Measurements from ENCODE around the gene ZWILCH. TPM values are rescaled to one million over a fixed set of nuclear protein-coding genes. Genes with fewer than 3 reads are reported as not detected.

The ZWILCH gene
- total RNA-seq, 1 donor from 2014 or later, result 2.5 TPM

GRCh38 chr15:66514586-66514985, 9.5 kb downstream of the ZWILCH start:
- intact Hi-C loops (cut with DNase I), result no loop called here
- DNase-seq (no peak), ATAC-seq (ENCODE audit: poor library complexity) (no peak)

GRCh38 chr15:66515901-66516322, 10.8 kb downstream of the ZWILCH start:
- intact Hi-C loops (cut with DNase I), result no loop called here
- ATAC-seq (ENCODE audit: poor library complexity) (no peak), DNase-seq (no peak)

GRCh38 chr15:66523926-66524325, 18.8 kb downstream of the ZWILCH start:
- DNase-seq, result no peak
- intact Hi-C loops (cut with DNase I), result no loop called here
- no peak for ATAC-seq (ENCODE audit: poor library complexity)

- DNase-seq (no peak), ATAC-seq (ENCODE audit: poor library complexity) (no peak)
- intact Hi-C loops (cut with DNase I), result no loop called here
These were observed 19.7 kb downstream of the ZWILCH start for GRCh38 chr15:66524838-66525237.

GRCh38 chr15:66535056-66535455, 29.9 kb downstream of the ZWILCH start:
- DNase-seq (no peak), ATAC-seq (ENCODE audit: poor library complexity) (no peak)
- intact Hi-C loops (cut with DNase I), result no loop called here

- DNase-seq, result no peak
- intact Hi-C loops (cut with DNase I), result no loop called here
- ATAC-seq (ENCODE audit: poor library complexity), result no peak
These were observed 37.8 kb downstream of the ZWILCH start for GRCh38 chr15:66542896-66543295.

- DNase-seq (no peak), ATAC-seq (ENCODE audit: poor library complexity) (no peak)
- intact Hi-C loops (cut with DNase I), result no loop called here
These were observed 40.1 kb downstream of the ZWILCH start for GRCh38 chr15:66545255-66545654.

- ATAC-seq (ENCODE audit: poor library complexity) (no peak), DNase-seq (no peak)
- intact Hi-C loops (cut with DNase I), result no loop called here
These were observed 50.6 kb downstream of the ZWILCH start for GRCh38 chr15:66555685-66556084.

- intact Hi-C loops (cut with DNase I), result no loop called here
- ATAC-seq (ENCODE audit: poor library complexity) (no peak), DNase-seq (no peak)
These were observed 53.1 kb downstream of the ZWILCH start for GRCh38 chr15:66558271-66558670.

- DNase-seq, result no peak
- ATAC-seq (ENCODE audit: poor library complexity), result no peak
- intact Hi-C loops (cut with DNase I), result no loop called here
These were observed 55.9 kb downstream of the ZWILCH start for GRCh38 chr15:66560856-66561525.

GRCh38 chr15:66563126-66563525, 58.0 kb downstream of the ZWILCH start:
- ATAC-seq (ENCODE audit: poor library complexity), result no peak
- no peak for DNase-seq
- intact Hi-C loops (cut with DNase I), result no loop called here

GRCh38 chr15:66563566-66564110, 58.5 kb downstream of the ZWILCH start:
- ATAC-seq (ENCODE audit: poor library complexity), result no peak
- intact Hi-C loops (cut with DNase I), result no loop called here
- no peak for DNase-seq

- ATAC-seq (ENCODE audit: poor library complexity), result no peak
- no peak for DNase-seq
- intact Hi-C loops (cut with DNase I), result no loop called here
These were observed 59.3 kb downstream of the ZWILCH start for GRCh38 chr15:66564136-66565041.

- intact Hi-C loops (cut with DNase I), result no loop called here
- ATAC-seq (ENCODE audit: poor library complexity) (no peak), DNase-seq (no peak)
These were observed 60.1 kb downstream of the ZWILCH start for GRCh38 chr15:66565141-66565641.

GRCh38 chr15:66565741-66566144, 60.6 kb downstream of the ZWILCH start, which contains the start of gene LCTL:
Gene LCTL (minus strand): TSS chr15:66565998. CDS start chr15:66565365, 633 bp downstream.
- ATAC-seq (ENCODE audit: poor library complexity), result no peak
- intact Hi-C loops (cut with DNase I), result no loop called here
- DNase-seq, result no peak

- DNase-seq (peak; percentile 66), ATAC-seq (ENCODE audit: poor library complexity) (peak; percentile 74)
- intact Hi-C loops (cut with DNase I), result no loop called here
These were observed 61.9 kb downstream of the ZWILCH start for GRCh38 chr15:66566963-66567531.

- no peak for ATAC-seq (ENCODE audit: poor library complexity)
- DNase-seq, result no peak
These were observed 62.8 kb downstream of the ZWILCH start for GRCh38 chr15:66567897-66568296.

GRCh38 chr15:66569461-66570137, 64.5 kb downstream of the ZWILCH start:
- DNase-seq (no peak), ATAC-seq (ENCODE audit: poor library complexity) (no peak)
- intact Hi-C loops (cut with DNase I), result no loop called here

More at GRCh38 chr15:66567897-66568296, 62.8 kb downstream of the ZWILCH start:
- intact Hi-C loops (cut with DNase I), result no loop called here

GRCh38 chr15:66570327-66570726, 65.2 kb downstream of the ZWILCH start:
- ATAC-seq (ENCODE audit: poor library complexity) (no peak), DNase-seq (no peak)
- intact Hi-C loops (cut with DNase I), result no loop called here
